Measurements from ENCODE around the gene PEX7. TPM values are rescaled to one million over a fixed set of nuclear protein-coding genes. Genes with fewer than 3 reads are reported as not detected.

The PEX7 gene
- total and polyA plus RNA-seq, 2 of the 8 experiments (the other 6 are each of a cell fraction or from before 2014, with no cell fraction given) = 6.4 to 11.0 TPM

DNA sequence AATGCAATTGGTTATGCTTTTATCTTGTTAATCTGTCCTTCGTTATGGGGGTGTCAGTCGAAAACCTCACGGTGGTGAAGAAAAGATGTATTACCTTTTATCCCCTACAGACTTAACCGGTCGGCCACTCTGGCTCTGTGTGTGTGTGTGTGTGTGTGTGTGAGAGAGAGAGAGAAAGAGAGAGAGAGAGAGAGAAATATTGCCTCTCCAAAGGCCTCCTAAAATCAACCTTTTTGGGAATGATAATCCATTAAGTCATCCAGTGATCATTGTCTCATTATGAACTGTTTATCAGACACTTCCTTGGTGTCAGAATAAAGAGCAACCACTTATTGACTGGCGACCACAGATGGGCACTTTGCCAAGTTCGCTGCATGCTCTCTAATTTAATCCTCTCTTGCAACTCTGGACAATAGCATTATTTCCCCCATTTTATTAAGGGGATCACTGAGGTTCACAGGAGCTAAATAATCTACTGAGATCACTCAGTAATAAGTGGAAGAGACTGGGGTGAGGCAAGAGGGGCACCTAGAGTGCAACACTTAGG is 130.4 kb downstream of the PEX7 start:
- Histone ChIP-seq H4K20me1 (replicated peaks in 1 of 2; ENCODE audit: control insufficient read depth in 1 of 2, insufficient read depth in 2 of 2, low read length in 2 of 2) (no peaks in the 10 kb centered on the region), H3K4me3 (ENCODE audit: extremely low read depth in 1 of 4, insufficient read depth in 2 of 4, low read depth in 3 of 4, low read length in 4 of 4) (no peak overlapping the region), H4K8ac (ENCODE audit: extremely low read depth, insufficient read depth, low read length) (no peak overlapping the region), H3K79me1 (ENCODE audit: low read depth, low read length) (no peaks in the 10 kb centered on the region), H2BK5ac (ENCODE audit: low read depth, low read length) (no peak overlapping the region), H3K23me2 (ENCODE audit: low read depth, low read length) (no peaks in the 10 kb centered on the region), H2BK20ac (ENCODE audit: low read length) (peak overlapping the region; percentile 73; the same call in 1 of the 2 replicates), H4K5ac (ENCODE audit: insufficient read length, low read depth, low read length) (no peak overlapping the region), H3K9ac (replicated peaks in 1 of 4; ENCODE audit: extremely low read depth in 1 of 4, low read depth in 3 of 4, low read length in 3 of 4) (no peak overlapping the region), H3K23ac (ENCODE audit: insufficient read length) (no peak overlapping the region), H3K4ac (replicated peaks; ENCODE audit: insufficient read length, low read depth, low read length) (no peak overlapping the region), H2AK5ac (ENCODE audit: low read depth, low read length) (no peak overlapping the region), H3K79me2 (ENCODE audit: control insufficient read depth in 1 of 2, insufficient read depth in 2 of 2, low read length in 2 of 2) (no peaks in the 10 kb centered on the region), H2BK120ac (replicated peaks; ENCODE audit: low read depth, low read length) (no peak overlapping the region), H3K18ac (ENCODE audit: extremely low read depth, low read length) (no peak overlapping the region), H3K4me1 (replicated peaks in 1 of 4; ENCODE audit: control insufficient read depth in 3 of 4, insufficient read depth in 4 of 4, low read length in 3 of 4) (peaks cover 0 to 16% (median 5%) of the 10 kb centered on the region in 4 experiments; a peak in 5 of 7 replicates), H4K91ac (replicated peaks; ENCODE audit: insufficient read length, low read length) (no peak overlapping the region), H3K56ac (replicated peaks; ENCODE audit: insufficient read length, low read depth, low read length) (no peak overlapping the region), H3K27ac (ENCODE audit: low read depth, low read length) (no peak overlapping the region), H3K9me3 (ENCODE audit: insufficient read depth in 2 of 2, low read depth in 1 of 2, low read length in 1 of 2) (0 out of 4 replicates have a peak, but pooled peaks cover 0 to 2% of the 10 kb centered on the region in 2 experiments), H3K36me3 (ENCODE audit: control insufficient read depth in 2 of 4, insufficient read depth in 4 of 4, low read length in 3 of 4) (no peaks in the 10 kb centered on the region), H2BK12ac (ENCODE audit: low read depth, low read length) (peak overlapping the region; percentile 70; the same call in 1 of the 2 replicates), H2AFZ (ENCODE audit: low read length) (peak overlapping the region; percentile 63), H3K14ac (ENCODE audit: insufficient read length) (no peak overlapping the region), H3K4me2 (ENCODE audit: insufficient read depth in 1 of 2, low read depth in 2 of 2, low read length in 2 of 2) (no peak overlapping the region), H3K27me3 (replicated peaks in 1 of 4; ENCODE audit: control insufficient read depth in 3 of 4, extremely low read depth in 1 of 4, insufficient read depth in 3 of 4, low read length in 3 of 4) (no peaks in the 10 kb centered on the region), H2BK15ac (ENCODE audit: low read length) (no peak overlapping the region)
- WGBS, 2 experiments (ENCODE audit: extremely low coverage in 1 of 2, insufficient coverage in 1 of 2, insufficient read length in 1 of 2, insufficient replicate concordance in 2 of 2, low coverage in 1 of 2, low lambda C conversion rate in 2 of 2, missing lambda C conversion rate in 1 of 2) = 71% methylated on average over 7 of the region's 7 CpGs; no CpG with 5 or more reads in 1 of the 2 experiments
- POLR2A ChIA-PET (ENCODE audit: partially characterized antibody) = no interaction called here
- CTCF ChIA-PET (ENCODE audit: partially characterized antibody) = no interaction called here
- DNase-seq (ENCODE audit: low read depth in 1 of 2, low spot score in 2 of 2) (no peak), FAIRE-seq (no peak)
- TF ChIP-seq TAF7 (optimal IDR thresholded peaks at IDR 0.05; ENCODE audit: borderline replicate concordance, low read depth, low read length) (no peak), ASH2L (IDR thresholded peaks at IDR 0.05; ENCODE audit: low read length) (no peak), JUND (IDR thresholded peaks at IDR 0.05; ENCODE audit: low read length) (no peak), RBBP5 (IDR thresholded peaks at IDR 0.05; ENCODE audit: borderline replicate concordance, low read depth, low read length) (no peak), NRF1 (IDR thresholded peaks at IDR 0.05; ENCODE audit: low read depth, low read length) (no peak), KDM4A (IDR thresholded peaks at IDR 0.05; ENCODE audit: low read depth, low read length, severe bottlenecking) (no peak), MAX (IDR thresholded peaks at IDR 0.05) (no peak), ATF2 (IDR thresholded peaks at IDR 0.05; ENCODE audit: low read length) (no peak), HDAC6 (IDR thresholded peaks at IDR 0.05; ENCODE audit: low read depth, low read length) (no peak), KDM1A (IDR thresholded peaks at IDR 0.05; ENCODE audit: borderline replicate concordance, low read length) (no peak), SAP30 (IDR thresholded peaks at IDR 0.05; ENCODE audit: insufficient read depth, insufficient replicate concordance, low read length) (no peak)

All from H1 (cell line).